GM21619 (cell line): Measurements from ENCODE around the gene GUCD1.

ENCODE experiments used
- ATAC-seq: cut with Tn5 transposase; IDR thresholded peaks from one replicate; pipeline ENCODE4 v1.9.1; 2021; ENCODE audit not compliant: unreplicated experiment

Gene GUCD1

DNA sequence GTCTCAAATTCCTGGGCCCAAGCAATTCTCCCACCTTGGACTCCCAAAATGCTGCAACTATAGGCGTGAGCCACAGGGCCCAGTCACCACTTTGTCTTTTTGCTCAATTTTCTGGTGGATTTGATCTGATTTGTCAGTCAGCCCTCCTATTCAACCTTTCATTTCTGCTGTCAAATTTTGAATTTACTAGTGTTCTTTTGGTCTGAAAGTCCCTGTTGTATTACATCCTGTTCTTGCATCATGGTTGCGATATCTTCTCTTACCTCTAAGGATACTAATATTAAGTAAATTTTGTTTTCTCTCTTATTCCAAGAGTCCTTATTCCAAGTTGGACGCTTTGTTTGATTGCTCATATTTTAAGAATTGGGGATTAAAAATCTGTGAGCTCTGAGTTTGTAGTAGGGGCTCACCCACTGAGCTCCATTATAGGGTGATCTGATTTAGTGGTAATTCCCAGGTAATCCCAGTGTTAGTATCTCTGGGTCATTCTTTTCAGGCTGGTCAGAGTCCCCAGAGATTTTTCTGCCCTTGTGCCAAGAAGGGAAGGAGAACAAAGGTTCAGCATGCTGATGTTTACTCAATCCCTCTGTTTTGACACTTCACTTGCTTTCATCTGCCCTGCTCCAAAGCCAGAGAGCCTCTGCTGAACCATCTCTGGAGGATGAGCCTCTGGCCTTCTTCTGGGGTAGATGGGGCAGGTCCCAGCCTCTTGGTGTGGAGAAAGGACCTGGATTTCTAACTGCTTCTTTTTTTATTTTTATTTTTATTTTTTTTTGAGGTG, 49.8 kb downstream of the GUCD1 start:
- ATAC-seq, result no peak

DNA sequence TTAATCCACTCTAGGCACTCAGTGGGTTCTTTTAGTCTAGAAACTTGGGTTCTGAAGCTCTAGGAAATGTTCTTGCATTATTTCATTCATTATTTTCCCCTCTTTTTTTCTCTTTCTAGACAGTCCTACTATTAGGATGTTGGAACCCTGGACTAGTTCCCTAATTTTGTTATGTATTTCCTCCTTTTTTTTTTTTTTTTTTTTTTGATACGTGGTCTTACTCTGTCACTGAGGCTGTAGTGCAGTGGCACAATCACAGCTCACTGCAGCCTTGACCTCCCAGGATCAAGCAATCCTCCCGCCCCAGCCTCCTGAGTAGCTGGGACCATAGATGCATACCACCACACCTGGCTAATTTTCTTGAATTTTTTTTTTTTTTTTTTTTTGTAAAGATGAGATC, 50.4 kb downstream of the GUCD1 start:
- no peak for ATAC-seq

DNA sequence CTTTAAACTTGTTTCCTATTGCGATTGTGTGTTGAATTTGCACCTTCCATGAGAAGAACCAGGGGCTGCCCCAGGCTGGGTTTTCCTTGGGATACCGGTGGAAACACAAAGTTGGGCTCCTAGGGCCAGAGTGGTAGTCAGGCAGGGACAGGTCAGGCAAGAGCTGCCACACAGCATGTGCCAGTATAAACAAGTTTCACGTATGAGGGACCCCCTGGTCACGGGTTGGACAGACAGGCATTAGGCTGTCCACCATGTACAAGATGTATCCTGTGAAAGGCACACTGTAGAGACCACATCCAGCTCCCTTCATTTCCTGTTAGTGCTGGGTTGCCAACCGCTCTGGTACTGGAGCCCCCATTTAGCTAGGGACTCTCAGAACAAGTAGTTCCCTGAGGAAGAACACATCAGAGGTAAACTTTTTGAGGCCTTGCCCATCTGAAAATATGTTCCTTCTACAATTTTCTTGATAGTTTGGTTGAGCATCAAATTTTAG, 51.0 kb downstream of the GUCD1 start:
- ATAC-seq, result no peak

DNA sequence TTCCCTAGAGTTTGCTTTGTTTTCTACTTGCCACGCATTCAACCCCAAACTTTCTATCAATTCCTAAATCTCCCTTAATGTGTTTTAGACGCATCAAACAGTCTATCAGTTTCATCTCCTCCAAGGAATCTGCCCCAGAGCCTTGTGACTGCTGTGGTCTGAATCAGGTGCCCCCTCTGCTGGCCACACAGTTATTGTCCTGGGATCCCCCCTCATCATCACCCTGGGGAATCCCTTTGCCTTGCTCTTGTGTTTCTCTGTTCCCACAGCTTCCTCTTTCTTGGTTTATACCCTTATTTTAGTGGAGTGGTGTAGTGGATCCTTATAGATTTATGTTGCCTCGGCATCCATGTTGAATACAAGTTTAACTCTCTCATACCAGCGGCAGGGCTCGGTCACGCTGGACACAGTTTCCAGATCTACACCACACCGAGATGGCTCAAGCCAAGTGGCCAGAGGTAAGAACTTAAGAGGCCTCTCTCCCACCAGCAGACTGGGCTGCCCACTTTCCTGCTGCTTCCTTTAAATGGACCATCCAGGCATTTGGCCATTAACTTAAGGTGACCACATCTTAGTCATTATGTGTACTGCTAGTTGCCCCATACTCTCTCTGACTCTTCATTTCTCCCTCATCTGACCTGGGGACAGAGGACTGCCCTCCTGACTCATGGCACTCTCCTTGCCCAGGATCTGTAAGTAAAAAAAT, 51.6 kb downstream of the GUCD1 start:
- ATAC-seq, result no peak

DNA sequence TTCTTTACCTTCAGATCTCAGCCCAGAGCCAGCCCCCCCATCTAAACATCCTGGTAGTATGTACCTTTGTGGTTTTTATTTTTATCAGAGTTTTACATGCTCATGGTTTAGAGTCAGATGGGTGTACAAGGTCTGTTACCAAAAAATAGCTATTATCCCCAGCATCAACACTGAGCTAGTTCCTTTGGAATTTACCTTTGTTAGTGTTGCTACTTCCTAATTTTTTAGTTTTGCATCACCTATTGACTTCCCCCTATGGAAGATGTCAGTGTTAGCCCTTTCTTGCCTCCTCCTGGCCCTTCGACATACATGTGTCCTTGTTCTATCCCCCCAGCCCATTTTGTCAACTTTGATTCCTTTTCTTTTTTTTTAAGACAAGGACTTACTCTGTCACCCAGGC, 52.4 kb downstream of the GUCD1 start:
- ATAC-seq, result no peak

DNA sequence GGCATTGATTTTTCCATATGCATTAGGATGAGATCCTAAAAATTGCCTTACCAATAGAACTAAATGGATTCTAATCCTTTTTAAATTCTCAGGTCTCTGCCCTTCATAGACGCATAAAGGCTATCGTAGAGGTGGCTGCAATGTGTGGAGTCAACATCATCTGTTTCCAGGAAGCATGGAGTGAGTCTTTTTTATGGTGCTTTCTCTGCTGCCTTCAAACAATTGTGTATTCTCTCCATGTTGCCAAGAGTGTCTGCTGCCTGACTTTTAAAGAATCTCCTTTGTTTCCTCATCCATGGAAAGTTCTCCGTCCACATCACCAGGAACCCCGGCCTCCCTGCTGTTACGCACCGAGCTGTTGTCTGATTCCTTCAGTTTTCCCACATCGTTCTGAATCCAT, 52.9 kb downstream of the GUCD1 start:
- no peak for ATAC-seq

DNA sequence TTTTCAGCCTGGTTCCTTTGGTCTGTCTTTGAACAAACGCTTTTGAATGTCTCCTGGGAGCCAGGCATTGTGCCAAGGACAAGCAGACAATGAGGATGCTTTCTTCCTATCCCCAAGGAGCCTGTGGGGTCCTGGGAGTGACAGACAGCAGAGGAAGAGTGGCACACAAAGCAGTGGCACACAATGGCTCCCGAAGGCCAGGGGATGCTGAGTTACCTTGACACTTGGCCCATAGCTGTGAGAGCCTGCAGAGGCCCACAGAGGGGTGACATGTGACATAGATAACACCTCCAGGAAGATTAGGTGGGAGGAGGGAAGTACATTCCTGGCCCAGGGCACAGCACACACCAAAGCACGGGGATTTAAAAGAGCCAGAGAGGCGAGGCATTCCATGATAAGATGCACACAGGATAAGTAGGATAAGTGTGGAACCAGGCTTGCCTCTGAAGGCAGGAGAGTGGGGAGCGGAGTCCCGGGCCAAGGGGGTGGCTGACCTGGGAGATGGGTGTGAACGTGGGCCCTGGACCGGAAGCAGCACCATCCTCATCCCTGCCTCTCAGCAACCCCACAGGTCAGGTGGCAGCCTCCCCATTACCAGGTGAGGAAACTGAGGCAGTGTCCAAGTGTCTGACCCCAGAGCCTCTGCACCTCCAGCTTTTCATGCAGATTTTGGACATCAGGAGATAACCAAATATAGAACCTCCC, 53.5 kb downstream of the GUCD1 start:
- ATAC-seq, result no peak

DNA sequence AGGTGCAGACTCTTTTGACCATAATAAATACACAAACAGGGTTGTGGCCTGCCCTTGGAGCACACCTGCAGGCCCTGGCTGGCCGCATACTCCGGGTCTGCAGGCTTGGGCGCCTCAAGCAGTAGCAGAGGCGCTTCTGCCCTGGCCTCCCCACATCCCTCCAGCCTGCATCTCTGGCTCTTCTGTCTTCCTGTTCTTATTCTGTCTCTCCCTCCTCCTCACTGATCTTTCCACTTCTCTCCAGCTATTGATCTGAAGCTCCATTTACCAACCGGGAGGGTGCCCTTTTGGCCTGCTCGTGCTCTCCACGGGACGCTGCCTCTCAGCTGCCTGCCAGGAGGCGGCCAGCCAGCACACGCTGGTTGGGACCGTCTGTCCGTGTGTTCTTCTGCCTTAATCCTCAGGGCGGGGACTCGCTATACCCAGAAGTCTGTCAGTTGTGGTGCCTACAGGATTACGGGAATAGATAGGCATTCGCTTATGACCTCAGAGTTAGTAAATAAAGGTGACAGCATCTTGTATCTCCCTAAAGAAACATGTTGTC, 54.6 kb downstream of the GUCD1 start:
- no peak for ATAC-seq

DNA sequence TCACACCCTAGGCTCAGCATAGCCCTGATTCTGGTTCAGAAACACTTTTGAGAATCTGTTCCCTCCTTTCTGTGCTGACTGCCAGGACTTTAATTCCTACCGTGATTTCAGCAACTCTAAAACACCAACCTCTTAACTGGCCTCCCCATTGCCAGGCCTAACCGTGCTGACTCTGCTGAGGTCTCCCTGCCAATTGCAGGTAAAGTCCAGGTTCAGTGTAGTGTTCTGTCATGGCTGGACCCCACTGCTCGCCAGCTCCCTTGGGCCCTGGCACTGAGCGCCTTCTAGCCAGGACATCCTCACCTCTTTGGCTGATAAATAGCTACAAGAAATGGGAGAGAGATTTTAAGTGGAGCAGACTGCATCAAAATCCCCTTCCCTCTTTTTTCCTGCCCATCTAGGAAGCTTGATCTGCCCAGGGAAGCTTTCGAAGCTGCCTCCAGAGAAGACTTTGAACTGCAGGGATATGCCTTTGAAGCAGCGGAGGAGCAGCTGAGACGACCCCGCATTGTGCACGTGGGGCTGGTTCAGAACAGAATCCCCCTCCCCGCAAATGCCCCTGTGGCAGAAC, 55.1 kb downstream of the GUCD1 start:
- no peak for ATAC-seq

DNA sequence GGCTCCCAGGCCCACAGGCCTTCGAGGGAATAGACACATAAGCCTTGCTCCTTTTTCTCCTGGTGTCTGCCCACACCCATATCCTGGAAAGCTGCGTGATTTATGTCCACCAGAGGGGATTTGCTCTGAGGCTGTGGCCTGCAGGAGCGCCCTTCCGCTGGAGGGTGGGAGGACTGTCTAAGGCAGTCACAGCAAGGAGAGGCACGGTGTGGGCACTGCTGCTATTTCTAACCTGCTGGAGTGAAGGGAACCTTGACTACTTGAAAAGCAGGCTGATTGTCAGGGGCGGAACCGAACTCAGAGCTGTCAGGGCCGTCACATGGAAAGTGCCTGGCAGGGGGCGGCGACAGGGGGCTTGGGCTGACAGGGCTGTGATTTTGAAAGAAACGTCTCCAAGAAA, 56.1 kb downstream of the GUCD1 start:
- no peak for ATAC-seq

DNA sequence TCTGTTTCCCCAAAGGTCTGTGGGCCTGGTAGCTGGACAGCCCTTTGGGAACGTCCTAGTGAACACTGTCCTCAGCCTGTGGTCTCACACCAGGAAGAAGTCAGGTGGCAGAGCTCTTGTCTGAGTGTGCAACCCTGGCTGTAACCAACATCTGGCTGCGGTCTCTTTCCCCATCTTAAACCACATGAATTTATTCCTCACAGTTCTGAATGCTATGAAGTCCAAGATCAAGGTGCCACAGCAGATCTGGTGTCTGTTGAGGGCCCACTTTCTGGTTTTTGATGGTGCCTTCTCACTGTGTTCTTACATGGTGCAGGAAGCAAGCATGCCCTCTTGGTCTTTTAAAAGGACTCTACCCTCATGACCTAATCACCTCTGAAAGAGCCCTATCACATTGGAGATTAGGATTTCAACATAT, 57.1 kb downstream of the GUCD1 start:
- no peak for ATAC-seq

DNA sequence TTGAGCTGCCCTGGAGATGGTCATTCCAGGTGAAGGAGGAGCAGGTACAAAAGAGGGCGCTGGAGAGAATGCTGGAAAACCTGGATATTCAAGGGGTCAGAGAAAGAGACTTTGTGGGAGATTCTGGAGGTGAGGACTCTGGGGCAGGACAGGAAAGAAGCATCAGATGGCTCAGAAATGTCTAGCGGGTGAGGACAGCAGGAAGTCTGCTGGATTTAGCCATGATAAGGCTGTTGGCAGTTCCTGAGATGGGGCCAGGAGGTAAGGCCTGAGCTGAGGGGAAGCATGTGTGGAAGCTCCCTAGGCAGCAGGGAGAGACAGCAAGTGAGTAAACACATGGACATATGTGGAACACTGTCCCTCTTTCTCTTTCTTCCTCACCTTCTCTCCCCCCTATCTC, 58.3 kb downstream of the GUCD1 start:
- no peak for ATAC-seq

DNA sequence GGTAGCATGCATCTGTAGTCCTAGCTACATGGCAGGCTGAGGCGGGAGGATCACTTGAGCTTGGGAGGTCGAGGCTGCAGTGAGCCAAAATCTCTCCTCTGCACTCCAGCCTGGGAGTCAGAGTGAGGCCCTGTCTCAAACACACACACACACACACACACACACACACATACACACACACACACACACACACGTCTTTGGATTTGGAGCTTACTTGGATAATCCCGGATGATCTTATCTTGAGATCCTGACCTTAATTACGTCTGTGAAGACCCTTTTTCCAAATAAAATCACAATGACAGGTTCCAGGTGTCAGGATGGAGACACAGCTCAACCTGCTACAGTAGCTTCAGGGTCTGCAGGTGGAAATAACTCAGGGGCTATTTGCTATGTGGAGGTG, 58.7 kb downstream of the GUCD1 start:
- ATAC-seq, result no peak

DNA sequence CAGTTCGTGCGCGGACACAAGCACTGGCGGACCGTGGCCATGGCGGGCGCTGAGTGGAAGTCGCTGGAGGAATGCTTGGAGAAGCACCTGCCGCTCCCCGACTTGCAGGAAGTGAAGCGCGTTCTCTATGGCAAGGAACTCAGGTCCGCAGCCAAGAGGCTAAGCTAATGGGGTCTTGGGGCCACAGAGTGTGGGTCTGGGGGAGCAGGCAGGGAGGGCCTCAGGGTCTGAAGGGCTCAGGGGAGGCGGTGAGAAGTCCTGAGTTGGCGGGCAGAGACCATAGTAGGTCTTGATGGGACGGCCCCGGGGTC, 59.6 kb downstream of the GUCD1 start:
- no peak for ATAC-seq

DNA sequence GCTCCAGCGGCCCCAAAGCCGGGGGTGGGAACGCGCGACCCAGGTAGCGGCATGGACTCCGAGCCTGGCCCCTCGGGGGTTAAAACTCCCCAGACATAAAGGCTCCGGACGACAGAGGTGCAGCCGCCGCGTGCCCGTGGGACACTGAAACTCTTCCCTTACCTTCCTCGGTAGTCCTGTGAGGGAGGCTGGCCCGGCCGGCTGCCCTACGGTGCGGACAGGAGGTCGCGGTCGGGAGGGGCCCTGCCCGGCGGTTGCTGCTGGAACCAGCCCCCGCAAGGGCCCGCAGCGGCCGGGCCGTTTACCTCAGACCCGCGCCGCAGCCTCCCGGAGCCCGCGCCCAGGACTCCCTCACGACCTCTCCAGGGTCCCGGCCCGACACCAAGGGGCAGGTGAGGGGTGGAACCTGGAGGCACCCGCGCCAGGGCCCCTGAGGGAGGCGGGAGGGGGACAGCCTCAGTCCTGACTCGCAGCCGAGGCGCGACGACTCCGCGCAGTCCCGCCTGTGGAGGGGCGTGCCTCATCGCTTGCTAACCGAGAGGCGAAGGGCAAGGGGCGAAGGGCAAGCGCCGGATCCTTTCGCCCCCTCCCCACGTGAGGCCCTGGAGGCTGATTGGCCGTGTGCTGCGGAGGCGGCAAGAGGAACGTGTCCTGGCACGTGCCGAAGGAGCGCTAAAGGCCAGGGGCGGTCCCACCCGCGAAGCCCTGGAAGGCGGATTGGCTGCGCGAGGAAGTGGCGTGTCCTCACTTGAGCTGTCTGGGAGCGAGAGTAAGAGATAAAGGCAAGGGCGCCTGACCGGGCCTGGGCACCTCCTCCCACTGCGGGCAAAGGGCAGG, 60.2 kb downstream of the GUCD1 start, which contains the start of gene UPB1:
TSS of gene UPB1 (plus strand) at position 805 of the 837 bp plus-strand sequence. CDS start 72 bp downstream, outside the sequence.
- no peak for ATAC-seq

DNA sequence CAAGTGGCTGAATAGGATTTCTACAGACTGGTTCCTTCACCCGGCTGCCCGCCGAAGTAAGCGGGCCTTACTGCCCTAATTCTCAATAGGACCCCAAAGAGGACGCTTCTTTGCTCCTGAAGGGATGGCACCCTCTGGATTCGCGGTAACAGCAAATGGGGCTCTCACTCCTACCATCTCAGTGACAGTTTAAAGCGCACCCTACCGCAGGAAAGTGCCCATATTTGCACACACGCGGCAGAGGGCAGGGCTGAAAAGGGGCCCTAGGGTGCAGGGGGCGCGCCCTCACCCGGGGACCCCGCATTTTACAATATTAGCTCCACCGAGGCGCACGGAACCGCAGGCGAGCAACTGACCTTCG, 60.8 kb downstream of the GUCD1 start:
- no peak for ATAC-seq

DNA sequence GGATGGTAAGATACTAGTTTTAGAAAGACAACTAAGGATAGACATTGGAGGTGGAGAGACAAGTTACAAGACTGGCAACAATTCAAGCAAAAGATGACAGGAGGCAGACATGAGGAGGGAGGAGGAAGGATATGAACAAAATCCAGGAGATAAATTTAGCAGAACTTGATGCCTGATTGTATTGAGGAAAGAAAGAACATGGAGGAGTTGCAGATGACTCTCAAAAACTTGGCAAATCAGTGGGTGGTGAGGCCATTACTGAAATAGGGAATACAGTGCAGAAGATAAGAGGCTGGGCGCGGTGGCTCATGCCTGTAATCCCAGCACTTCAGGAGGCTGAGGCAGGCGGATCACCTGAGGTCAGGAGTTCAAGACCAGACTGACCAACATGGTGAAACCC, 62.5 kb downstream of the GUCD1 start:
- ATAC-seq, result no peak
